Measurements from ENCODE around the gene RND2. TPM values are rescaled to one million over a fixed set of nuclear protein-coding genes. Genes with fewer than 3 reads are reported as not detected.

RND2 gene
- total and polyA plus RNA-seq, 2 of the 13 experiments (the other 11 are each of a cell fraction or from before 2014, with no cell fraction given), result 0.05 to 0.11 TPM

DNA sequence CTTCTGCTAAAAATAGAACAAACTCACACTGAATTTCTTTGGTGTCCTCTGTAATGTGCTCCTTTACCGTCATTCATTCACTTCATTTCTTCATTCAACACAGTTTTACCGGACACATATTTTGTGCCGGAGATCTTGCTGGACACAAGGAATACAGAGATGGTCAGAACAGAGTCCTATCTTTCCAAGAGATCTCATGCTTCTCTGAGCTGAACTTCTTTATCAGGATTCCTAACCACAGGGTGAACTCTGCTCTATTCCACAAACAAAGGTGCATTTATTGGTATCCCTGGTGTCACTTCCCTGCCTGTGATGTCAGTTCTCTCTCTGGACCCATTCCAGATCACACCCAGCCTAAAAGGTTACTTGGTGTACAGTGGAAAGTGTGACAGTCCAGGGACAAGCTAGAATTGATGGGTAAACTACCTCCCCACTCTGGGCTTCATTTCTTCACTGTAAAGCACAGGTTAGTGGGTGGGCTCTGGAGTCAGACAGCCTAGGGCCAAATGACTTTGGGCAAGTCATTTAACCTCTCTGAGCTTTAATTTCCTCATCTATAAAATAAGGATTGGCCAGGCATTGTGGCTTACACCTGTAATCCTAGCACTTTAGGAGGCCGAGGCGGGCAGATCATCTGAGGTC is 14.2 kb upstream of the RND2 start (continued):
- TF ChIP-seq, protein P1, sequence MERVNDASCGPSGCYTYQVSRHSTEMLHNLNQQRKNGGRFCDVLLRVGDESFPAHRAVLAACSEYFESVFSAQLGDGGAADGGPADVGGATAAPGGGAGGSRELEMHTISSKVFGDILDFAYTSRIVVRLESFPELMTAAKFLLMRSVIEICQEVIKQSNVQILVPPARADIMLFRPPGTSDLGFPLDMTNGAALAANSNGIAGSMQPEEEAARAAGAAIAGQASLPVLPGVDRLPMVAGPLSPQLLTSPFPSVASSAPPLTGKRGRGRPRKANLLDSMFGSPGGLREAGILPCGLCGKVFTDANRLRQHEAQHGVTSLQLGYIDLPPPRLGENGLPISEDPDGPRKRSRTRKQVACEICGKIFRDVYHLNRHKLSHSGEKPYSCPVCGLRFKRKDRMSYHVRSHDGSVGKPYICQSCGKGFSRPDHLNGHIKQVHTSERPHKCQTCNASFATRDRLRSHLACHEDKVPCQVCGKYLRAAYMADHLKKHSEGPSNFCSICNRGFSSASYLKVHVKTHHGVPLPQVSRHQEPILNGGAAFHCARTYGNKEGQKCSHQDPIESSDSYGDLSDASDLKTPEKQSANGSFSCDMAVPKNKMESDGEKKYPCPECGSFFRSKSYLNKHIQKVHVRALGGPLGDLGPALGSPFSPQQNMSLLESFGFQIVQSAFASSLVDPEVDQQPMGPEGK (CRISPR knock-in tag; IDR thresholded peaks at IDR 0.05), result peak; percentile 82
- TF ChIP-seq, protein P2, sequence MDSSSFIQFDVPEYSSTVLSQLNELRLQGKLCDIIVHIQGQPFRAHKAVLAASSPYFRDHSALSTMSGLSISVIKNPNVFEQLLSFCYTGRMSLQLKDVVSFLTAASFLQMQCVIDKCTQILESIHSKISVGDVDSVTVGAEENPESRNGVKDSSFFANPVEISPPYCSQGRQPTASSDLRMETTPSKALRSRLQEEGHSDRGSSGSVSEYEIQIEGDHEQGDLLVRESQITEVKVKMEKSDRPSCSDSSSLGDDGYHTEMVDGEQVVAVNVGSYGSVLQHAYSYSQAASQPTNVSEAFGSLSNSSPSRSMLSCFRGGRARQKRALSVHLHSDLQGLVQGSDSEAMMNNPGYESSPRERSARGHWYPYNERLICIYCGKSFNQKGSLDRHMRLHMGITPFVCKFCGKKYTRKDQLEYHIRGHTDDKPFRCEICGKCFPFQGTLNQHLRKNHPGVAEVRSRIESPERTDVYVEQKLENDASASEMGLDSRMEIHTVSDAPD (CRISPR knock-in tag; IDR thresholded peaks at IDR 0.05), result 0 out of 2 replicates have a peak, but pooled peaks have one; percentile 55
- TF ChIP-seq ZFP36L1 (CRISPR knock-in tag; IDR thresholded peaks at IDR 0.05) (no peak; the same call in 1 of the 2 replicates), KDM1A (CRISPR knock-in tag; IDR thresholded peaks at IDR 0.05) (peak; percentile 29; the same call in 1 of the 2 replicates), ZBTB1 (CRISPR knock-in tag; IDR thresholded peaks at IDR 0.05; ENCODE audit: borderline replicate concordance) (no peak), FOSL2 (CRISPR knock-in tag; IDR thresholded peaks at IDR 0.05) (peak; percentile 80), PCBP2 (optimal IDR thresholded peaks at IDR 0.05; ENCODE audit: low read depth, low read length, poor library complexity, severe bottlenecking) (no peak), ZNF274 (CRISPR knock-in tag; IDR thresholded peaks at IDR 0.05) (no peak), FOXK2 (IDR thresholded peaks at IDR 0.05) (peak; percentile 69; the same call in 1 of the 2 replicates), ZNF598 (CRISPR knock-in tag; IDR thresholded peaks at IDR 0.05; ENCODE audit: borderline replicate concordance) (no peak), ZNF772 (CRISPR knock-in tag; IDR thresholded peaks at IDR 0.05) (peak; percentile 80; the same call in 1 of the 2 replicates), BRD4 (CRISPR knock-in tag; IDR thresholded peaks at IDR 0.05) (0 out of 2 replicates have a peak, but pooled peaks have one; percentile 11)
- TF ChIP-seq, protein P3, sequence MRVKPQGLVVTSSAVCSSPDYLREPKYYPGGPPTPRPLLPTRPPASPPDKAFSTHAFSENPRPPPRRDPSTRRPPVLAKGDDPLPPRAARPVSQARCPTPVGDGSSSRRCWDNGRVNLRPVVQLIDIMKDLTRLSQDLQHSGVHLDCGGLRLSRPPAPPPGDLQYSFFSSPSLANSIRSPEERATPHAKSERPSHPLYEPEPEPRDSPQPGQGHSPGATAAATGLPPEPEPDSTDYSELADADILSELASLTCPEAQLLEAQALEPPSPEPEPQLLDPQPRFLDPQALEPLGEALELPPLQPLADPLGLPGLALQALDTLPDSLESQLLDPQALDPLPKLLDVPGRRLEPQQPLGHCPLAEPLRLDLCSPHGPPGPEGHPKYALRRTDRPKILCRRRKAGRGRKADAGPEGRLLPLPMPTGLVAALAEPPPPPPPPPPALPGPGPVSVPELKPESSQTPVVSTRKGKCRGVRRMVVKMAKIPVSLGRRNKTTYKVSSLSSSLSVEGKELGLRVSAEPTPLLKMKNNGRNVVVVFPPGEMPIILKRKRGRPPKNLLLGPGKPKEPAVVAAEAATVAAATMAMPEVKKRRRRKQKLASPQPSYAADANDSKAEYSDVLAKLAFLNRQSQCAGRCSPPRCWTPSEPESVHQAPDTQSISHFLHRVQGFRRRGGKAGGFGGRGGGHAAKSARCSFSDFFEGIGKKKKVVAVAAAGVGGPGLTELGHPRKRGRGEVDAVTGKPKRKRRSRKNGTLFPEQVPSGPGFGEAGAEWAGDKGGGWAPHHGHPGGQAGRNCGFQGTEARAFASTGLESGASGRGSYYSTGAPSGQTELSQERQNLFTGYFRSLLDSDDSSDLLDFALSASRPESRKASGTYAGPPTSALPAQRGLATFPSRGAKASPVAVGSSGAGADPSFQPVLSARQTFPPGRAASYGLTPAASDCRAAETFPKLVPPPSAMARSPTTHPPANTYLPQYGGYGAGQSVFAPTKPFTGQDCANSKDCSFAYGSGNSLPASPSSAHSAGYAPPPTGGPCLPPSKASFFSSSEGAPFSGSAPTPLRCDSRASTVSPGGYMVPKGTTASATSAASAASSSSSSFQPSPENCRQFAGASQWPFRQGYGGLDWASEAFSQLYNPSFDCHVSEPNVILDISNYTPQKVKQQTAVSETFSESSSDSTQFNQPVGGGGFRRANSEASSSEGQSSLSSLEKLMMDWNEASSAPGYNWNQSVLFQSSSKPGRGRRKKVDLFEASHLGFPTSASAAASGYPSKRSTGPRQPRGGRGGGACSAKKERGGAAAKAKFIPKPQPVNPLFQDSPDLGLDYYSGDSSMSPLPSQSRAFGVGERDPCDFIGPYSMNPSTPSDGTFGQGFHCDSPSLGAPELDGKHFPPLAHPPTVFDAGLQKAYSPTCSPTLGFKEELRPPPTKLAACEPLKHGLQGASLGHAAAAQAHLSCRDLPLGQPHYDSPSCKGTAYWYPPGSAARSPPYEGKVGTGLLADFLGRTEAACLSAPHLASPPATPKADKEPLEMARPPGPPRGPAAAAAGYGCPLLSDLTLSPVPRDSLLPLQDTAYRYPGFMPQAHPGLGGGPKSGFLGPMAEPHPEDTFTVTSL (CRISPR knock-in tag; IDR thresholded peaks at IDR 0.05; ENCODE audit: borderline replicate concordance), result peak; percentile 72; the same call in 1 of the 2 replicates
- TF ChIP-seq, protein P4, sequence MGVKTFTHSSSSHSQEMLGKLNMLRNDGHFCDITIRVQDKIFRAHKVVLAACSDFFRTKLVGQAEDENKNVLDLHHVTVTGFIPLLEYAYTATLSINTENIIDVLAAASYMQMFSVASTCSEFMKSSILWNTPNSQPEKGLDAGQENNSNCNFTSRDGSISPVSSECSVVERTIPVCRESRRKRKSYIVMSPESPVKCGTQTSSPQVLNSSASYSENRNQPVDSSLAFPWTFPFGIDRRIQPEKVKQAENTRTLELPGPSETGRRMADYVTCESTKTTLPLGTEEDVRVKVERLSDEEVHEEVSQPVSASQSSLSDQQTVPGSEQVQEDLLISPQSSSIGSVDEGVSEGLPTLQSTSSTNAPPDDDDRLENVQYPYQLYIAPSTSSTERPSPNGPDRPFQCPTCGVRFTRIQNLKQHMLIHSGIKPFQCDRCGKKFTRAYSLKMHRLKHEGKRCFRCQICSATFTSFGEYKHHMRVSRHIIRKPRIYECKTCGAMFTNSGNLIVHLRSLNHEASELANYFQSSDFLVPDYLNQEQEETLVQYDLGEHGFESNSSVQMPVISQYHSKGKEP (CRISPR knock-in tag; IDR thresholded peaks at IDR 0.05), result no peak
- TF ChIP-seq, protein P5, sequence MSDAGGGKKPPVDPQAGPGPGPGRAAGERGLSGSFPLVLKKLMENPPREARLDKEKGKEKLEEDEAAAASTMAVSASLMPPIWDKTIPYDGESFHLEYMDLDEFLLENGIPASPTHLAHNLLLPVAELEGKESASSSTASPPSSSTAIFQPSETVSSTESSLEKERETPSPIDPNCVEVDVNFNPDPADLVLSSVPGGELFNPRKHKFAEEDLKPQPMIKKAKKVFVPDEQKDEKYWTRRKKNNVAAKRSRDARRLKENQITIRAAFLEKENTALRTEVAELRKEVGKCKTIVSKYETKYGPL (CRISPR knock-in tag; IDR thresholded peaks at IDR 0.05), result no peak

All from HepG2 (cell line).